ENCODE data around the gene MAP3K20. TPM values are rescaled to one million over a fixed set of nuclear protein-coding genes. Genes with fewer than 3 reads are reported as not detected.

Gene MAP3K20
- 16.6 and 23.8 TPM in 2 replicates for total RNA-seq

DNA sequence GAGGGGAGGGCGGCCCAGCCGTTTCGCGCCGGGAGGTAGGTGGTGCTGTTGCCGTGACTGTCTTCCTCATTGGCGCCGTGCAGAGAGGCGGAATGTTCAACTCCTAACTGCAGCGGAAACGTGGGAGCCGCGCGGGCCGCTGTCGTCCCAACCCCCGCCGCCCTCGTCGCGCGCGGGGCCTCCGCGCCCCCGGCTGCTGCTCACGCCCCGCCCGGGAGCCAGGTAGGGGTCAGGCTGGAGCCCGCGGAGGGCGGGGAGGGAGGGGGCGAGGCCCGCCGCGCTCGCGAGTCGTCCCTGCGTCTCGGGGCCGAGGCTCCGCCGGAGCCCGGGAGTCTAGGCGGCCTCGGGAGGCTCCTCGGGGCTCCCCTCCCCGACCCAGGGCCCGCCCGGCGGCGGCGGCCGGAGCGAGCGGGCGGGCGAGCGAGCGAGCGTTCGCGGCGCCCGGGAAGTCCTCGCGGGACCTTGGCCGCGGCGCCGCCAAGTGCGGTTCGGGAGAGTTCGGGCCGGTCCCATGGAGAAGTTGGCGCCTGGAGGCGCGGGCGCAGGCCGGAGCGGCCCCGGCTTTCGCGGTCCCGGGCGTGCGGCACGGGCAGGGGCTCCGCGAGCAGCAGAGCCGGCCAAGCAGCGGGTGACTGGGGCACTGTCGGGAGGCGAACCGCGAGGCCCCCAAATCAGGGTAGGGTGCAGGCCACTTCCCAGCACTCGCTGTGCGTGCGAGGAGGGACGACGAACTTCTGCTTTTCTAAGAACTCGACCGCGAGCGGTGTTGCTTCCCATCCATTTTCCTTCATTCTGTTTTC is at the start of gene MAP3K20:
Gene MAP3K20 (plus strand): TSS at position 66 of the 800 bp plus-strand sequence. CDS start 15,186 bp downstream, outside the sequence.

Data from mesangial cell (primary cell).